H9 (cell line): ENCODE data around the gene SELPLG. TPM values are rescaled to one million over a fixed set of nuclear protein-coding genes. Genes with fewer than 3 reads are reported as not detected.
A peak's percentile ranks its signal among the peaks of the same experiment; 100 is the strongest.

Experiments
- DNase-seq: peaks from one replicate; pipeline ENCODE4 v3.0.0-alpha.2; 2017
- H2AFZ ChIP-seq: one replicate; pipeline ENCODE4 v1.6.1; 2013; ENCODE audit warnings: mild to moderate bottlenecking, low read length, control low read depth, moderate library complexity
- H2AK5ac ChIP-seq: 2 replicates; pipeline ENCODE4 v1.6.1; 2013; ENCODE audit warnings: low read length, control low read depth, mixed read lengths; ENCODE audit not compliant: insufficient read length
- H2BK120ac ChIP-seq: one replicate; pipeline ENCODE4 v1.6.1; 2013; ENCODE audit warnings: low read depth, mild to moderate bottlenecking, low read length, control low read depth, inconsistent platforms; ENCODE audit not compliant: poor library complexity, severe bottlenecking
- H2BK12ac ChIP-seq: 2 replicates; pipeline ENCODE4 v1.6.1; 2013; ENCODE audit warnings: low read length, control low read depth, mixed read lengths, low read depth; ENCODE audit not compliant: insufficient read length
- H2BK15ac ChIP-seq: 2 replicates; pipeline ENCODE4 v1.6.1; 2013; ENCODE audit warnings: low read depth, low read length, control low read depth
- H2BK20ac ChIP-seq: one replicate; pipeline ENCODE4 v1.6.1; 2013; ENCODE audit warnings: low read depth, mild to moderate bottlenecking, low read length, control low read depth, inconsistent platforms; ENCODE audit not compliant: poor library complexity, severe bottlenecking
- H2BK5ac ChIP-seq: 2 replicates; pipeline ENCODE4 v1.6.1; 2013; ENCODE audit warnings: low read length, control low read depth, mixed read lengths; ENCODE audit not compliant: insufficient read length
- H3K14ac ChIP-seq: 2 replicates; pipeline ENCODE4 v1.6.1; 2013; ENCODE audit warnings: low read length, control low read depth; ENCODE audit not compliant: insufficient read depth
- H3K18ac ChIP-seq: 2 replicates; pipeline ENCODE4 v1.6.1; 2013; ENCODE audit warnings: low read depth, mild to moderate bottlenecking, mixed read lengths, low read length, control low read depth; ENCODE audit not compliant: insufficient read length
- H3K23ac ChIP-seq: 2 replicates; pipeline ENCODE4 v1.6.1; 2013; ENCODE audit warnings: low read length, control low read depth, mixed read lengths, low read depth; ENCODE audit not compliant: insufficient read length
- H3K23me2 ChIP-seq: 2 replicates; pipeline ENCODE4 v1.6.1; 2013; ENCODE audit warnings: low read depth, mild to moderate bottlenecking, mixed read lengths, low read length, control low read depth; ENCODE audit not compliant: insufficient read length, poor library complexity, severe bottlenecking
- H3K27ac ChIP-seq: 2 replicates; pipeline ENCODE4 v1.5.1; 2013; ENCODE audit warnings: low read length, control low read depth, mixed read lengths, low read depth; ENCODE audit not compliant: insufficient read length
- H3K27me3 ChIP-seq: 2 replicates; pipeline ENCODE4 v1.6.1; 2013; ENCODE audit warnings: low read length, control low read depth, inconsistent platforms; ENCODE audit not compliant: insufficient read depth
- H3K4ac ChIP-seq: 2 replicates; pipeline ENCODE4 v1.6.1; 2013; ENCODE audit warnings: low read depth, mild to moderate bottlenecking, control low read depth, inconsistent platforms, low read length, moderate library complexity
- H3K4me1 ChIP-seq: 2 replicates; pipeline ENCODE4 v1.6.1; 2013; ENCODE audit warnings: low read length, control low read depth, inconsistent platforms; ENCODE audit not compliant: insufficient read depth
- H3K4me2 ChIP-seq: 2 replicates; pipeline ENCODE4 v1.6.1; 2013; ENCODE audit warnings: low read length, control low read depth, mixed read lengths; ENCODE audit not compliant: insufficient read length, insufficient read depth
- H3K56ac ChIP-seq: 2 replicates; pipeline ENCODE4 v1.6.1; 2013; ENCODE audit warnings: low read depth, mild to moderate bottlenecking, mixed read lengths, low read length, control low read depth; ENCODE audit not compliant: insufficient read length
- H3K79me1 ChIP-seq: 2 replicates; pipeline ENCODE4 v1.6.1; 2013; ENCODE audit warnings: low read depth, mild to moderate bottlenecking, moderate library complexity, low read length, control low read depth, inconsistent platforms; ENCODE audit not compliant: insufficient read depth, poor library complexity, severe bottlenecking
- H3K79me2 ChIP-seq: 2 replicates; pipeline ENCODE4 v1.6.1; 2013; ENCODE audit warnings: low read length, control low read depth, inconsistent platforms; ENCODE audit not compliant: insufficient read depth
- H3K9ac ChIP-seq: 2 replicates; pipeline ENCODE4 v1.6.1; 2013; ENCODE audit warnings: low read length, control low read depth, mixed read lengths; ENCODE audit not compliant: insufficient read length; ENCODE audit errors: extremely low read depth
- H3K9me3 ChIP-seq: one replicate; pipeline ENCODE4 v1.6.1; 2013; ENCODE audit warnings: low read depth, low read length, inconsistent platforms; ENCODE audit not compliant: control insufficient read depth
- H3T11ph ChIP-seq: one replicate; pipeline ENCODE4 v1.6.1; 2013; ENCODE audit warnings: mild to moderate bottlenecking, low read length, control low read depth, inconsistent platforms
- H4K20me1 ChIP-seq: one replicate; pipeline ENCODE4 v1.6.1; 2013; ENCODE audit not compliant: control insufficient read depth, insufficient read length, insufficient read depth
- H4K5ac ChIP-seq: 2 replicates; pipeline ENCODE4 v1.6.1; 2013; ENCODE audit warnings: low read depth, mild to moderate bottlenecking, mixed read lengths, low read length, control low read depth; ENCODE audit not compliant: insufficient read length
- H4K8ac ChIP-seq: replicated peaks from 2 replicates; pipeline ENCODE4 v1.6.1; 2013; ENCODE audit warnings: low read length, control low read depth, mixed read lengths, low read depth; ENCODE audit not compliant: insufficient read length
- H4K91ac ChIP-seq: 2 replicates; pipeline ENCODE4 v1.6.1; 2013; ENCODE audit warnings: low read depth, mild to moderate bottlenecking, moderate library complexity, mixed read lengths, low read length, control low read depth; ENCODE audit not compliant: insufficient read length
- H3K27ac Mint-ChIP-seq, 3 experiments: 2 replicates in 2 of 3; 3 replicates in 1 of 3; pipeline ENCODE4 v1.8.0; 2020 to 2021; ENCODE audit warnings: mixed read lengths in 3 of 3, mild to moderate bottlenecking in 1 of 3, moderate library complexity in 1 of 3
- H3K27me3 Mint-ChIP-seq: 2 replicates; pipeline ENCODE4 v1.8.0; 2021; ENCODE audit warnings: low read depth, mild to moderate bottlenecking, moderate library complexity, mixed read lengths
- H3K36me3 Mint-ChIP-seq, 3 experiments: 2 replicates in 2 of 3; 3 replicates in 1 of 3; pipeline ENCODE4 v1.8.0; 2020 to 2021; ENCODE audit warnings: low read depth in 3 of 3, mixed read lengths in 3 of 3; ENCODE audit not compliant: insufficient read depth in 1 of 3
- H3K4me1 Mint-ChIP-seq, 2 experiments: 2 replicates each; pipeline ENCODE4 v1.8.0; 2020; ENCODE audit warnings: mixed read lengths in 2 of 2
- H3K4me3 Mint-ChIP-seq, 2 experiments: 2 replicates in 1 of 2; 3 replicates in 1 of 2; pipeline ENCODE4 v1.8.0; 2020 to 2021; ENCODE audit warnings: mild to moderate bottlenecking in 2 of 2, mixed read lengths in 2 of 2, moderate library complexity in 1 of 2
- H3K9me3 Mint-ChIP-seq, 2 experiments: 2 replicates in 1 of 2; 3 replicates in 1 of 2; pipeline ENCODE4 v1.8.0; 2020; ENCODE audit warnings: mild to moderate bottlenecking in 2 of 2, mixed read lengths in 2 of 2, moderate library complexity in 1 of 2
- WGBS: extraction: QIAGEN DNeasy Blood & Tissue Kit; methylation state at CpG from one replicate; pipeline ENCODE4 v1.1.7; 2013; ENCODE audit warnings: missing lambda C conversion rate, low lambda C conversion rate, mixed read lengths; ENCODE audit not compliant: insufficient read length; ENCODE audit errors: extremely low coverage; 5-methylcytosine and 5-hydroxymethylcytosine counted together
- total RNA-seq: library from RNA; stranded (reverse); gene quantifications from 2 replicates; pipeline ENCODE4 v1.2.1, GENCODE V29; 2021
- TF ChIP-seq, protein P1 (sequence below): fragments of 200-600 bp; sonication (generic); conservative IDR thresholded peaks from 3 replicates; pipeline ENCODE4 v1.8.0; 2021; ENCODE audit warnings: antibody characterized with exemption, mild to moderate bottlenecking

The SELPLG gene
- total RNA-seq, 1 experiment from 2014 or later: 0.15 TPM

DNA sequence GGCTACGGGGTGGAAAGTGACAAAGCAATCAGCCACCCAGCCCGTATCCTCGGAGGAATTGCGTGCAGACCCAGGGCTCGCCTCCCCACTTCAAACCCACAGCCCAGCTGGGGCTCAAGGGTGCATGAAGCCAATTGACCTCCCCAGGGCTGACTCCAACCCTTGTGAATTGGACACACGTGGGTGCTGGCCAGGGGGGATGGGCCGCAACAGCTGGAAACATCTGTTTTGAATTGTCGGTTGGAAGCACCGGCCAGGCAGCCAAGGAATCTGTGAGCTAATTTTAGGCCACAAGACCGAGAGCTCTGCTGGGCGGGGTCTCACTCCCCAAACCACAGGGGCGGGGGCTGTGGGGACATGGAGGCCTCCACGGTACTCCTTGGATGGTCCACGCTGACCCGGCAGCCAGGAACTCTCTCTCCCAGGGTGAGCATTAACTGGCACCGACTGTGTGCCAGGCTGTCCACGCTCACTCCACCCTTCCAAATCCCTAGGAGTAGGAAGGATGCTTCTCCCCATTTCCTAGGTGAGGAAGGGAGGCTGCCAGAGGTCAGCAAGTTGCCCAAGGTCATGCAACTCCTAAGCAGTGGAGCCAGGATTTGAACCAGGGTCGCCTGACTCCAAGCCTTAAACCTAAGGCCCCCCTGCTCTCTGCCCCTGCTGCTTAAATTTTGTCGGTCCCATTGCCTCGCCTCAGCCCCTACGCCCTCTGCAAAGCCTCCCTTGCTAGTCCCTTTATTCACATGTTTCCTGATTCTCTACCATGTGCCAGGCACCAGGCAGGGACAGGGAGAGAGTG is 24.0 kb downstream of the SELPLG start:
- no peak overlapping the region for H2AK5ac ChIP-seq
- no peaks in the 10 kb centered on the region for H3K36me3 Mint-ChIP-seq
- H3K79me2 ChIP-seq: no peaks in the 10 kb centered on the region
- H4K20me1 ChIP-seq: no peaks in the 10 kb centered on the region
- H4K8ac ChIP-seq: no peak overlapping the region
- no peak overlapping the region for H2BK5ac ChIP-seq
- no peak overlapping the region for H3K14ac ChIP-seq
- TF ChIP-seq, protein P1, sequence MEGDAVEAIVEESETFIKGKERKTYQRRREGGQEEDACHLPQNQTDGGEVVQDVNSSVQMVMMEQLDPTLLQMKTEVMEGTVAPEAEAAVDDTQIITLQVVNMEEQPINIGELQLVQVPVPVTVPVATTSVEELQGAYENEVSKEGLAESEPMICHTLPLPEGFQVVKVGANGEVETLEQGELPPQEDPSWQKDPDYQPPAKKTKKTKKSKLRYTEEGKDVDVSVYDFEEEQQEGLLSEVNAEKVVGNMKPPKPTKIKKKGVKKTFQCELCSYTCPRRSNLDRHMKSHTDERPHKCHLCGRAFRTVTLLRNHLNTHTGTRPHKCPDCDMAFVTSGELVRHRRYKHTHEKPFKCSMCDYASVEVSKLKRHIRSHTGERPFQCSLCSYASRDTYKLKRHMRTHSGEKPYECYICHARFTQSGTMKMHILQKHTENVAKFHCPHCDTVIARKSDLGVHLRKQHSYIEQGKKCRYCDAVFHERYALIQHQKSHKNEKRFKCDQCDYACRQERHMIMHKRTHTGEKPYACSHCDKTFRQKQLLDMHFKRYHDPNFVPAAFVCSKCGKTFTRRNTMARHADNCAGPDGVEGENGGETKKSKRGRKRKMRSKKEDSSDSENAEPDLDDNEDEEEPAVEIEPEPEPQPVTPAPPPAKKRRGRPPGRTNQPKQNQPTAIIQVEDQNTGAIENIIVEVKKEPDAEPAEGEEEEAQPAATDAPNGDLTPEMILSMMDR: no peak
- no peaks in the 10 kb centered on the region for H3K9me3 ChIP-seq
- no peak overlapping the region for H3K27ac ChIP-seq
- H2BK12ac ChIP-seq: no peak overlapping the region
- no peak overlapping the region for H3T11ph ChIP-seq
- no peaks in the 10 kb centered on the region for H3K4me1 ChIP-seq
- H3K79me1 ChIP-seq: no peaks in the 10 kb centered on the region
- no peak overlapping the region for H3K23ac ChIP-seq
- H2AFZ ChIP-seq: no peak overlapping the region
- peaks cover 18 to 35% of the 10 kb centered on the region in 2 experiments for H3K4me1 Mint-ChIP-seq
- H3K18ac ChIP-seq: no peak overlapping the region
- no peak overlapping the region for H3K56ac ChIP-seq
- H3K27ac Mint-ChIP-seq: peak overlapping the region in 1 of 3 experiments; percentile 70; a peak in 2 of 7 replicates
- H2BK20ac ChIP-seq: no peak overlapping the region
- DNase-seq: no peak
- no peak overlapping the region for H3K4me3 Mint-ChIP-seq
- H3K4me2 ChIP-seq: no peak overlapping the region
- H3K27me3 Mint-ChIP-seq: peaks cover 1% of the 10 kb centered on the region; the same call in 1 of the 2 replicates
- no peaks in the 10 kb centered on the region for H3K23me2 ChIP-seq
- H3K9ac ChIP-seq: no peak overlapping the region
- H3K4ac ChIP-seq: no peak overlapping the region
- WGBS: no CpG with 5 or more reads among the region's 21 CpGs
- H2BK15ac ChIP-seq: no peak overlapping the region
- H4K91ac ChIP-seq: no peak overlapping the region
- H2BK120ac ChIP-seq: no peak overlapping the region
- H3K9me3 Mint-ChIP-seq: no peaks in the 10 kb centered on the region; a peak in 1 of 5 replicates
- H3K27me3 ChIP-seq: no peaks in the 10 kb centered on the region
- no peak overlapping the region for H4K5ac ChIP-seq
